Amygdala (tissue), 56 donors: ENCODE measurements around the gene RPS21.

ENCODE experiments used
- DNase-seq, 56 donors: peaks; one replicate each; lab custom pipeline; 2025; lab: John Stamatoyannopoulos, UW

RPS21 gene

DNA sequence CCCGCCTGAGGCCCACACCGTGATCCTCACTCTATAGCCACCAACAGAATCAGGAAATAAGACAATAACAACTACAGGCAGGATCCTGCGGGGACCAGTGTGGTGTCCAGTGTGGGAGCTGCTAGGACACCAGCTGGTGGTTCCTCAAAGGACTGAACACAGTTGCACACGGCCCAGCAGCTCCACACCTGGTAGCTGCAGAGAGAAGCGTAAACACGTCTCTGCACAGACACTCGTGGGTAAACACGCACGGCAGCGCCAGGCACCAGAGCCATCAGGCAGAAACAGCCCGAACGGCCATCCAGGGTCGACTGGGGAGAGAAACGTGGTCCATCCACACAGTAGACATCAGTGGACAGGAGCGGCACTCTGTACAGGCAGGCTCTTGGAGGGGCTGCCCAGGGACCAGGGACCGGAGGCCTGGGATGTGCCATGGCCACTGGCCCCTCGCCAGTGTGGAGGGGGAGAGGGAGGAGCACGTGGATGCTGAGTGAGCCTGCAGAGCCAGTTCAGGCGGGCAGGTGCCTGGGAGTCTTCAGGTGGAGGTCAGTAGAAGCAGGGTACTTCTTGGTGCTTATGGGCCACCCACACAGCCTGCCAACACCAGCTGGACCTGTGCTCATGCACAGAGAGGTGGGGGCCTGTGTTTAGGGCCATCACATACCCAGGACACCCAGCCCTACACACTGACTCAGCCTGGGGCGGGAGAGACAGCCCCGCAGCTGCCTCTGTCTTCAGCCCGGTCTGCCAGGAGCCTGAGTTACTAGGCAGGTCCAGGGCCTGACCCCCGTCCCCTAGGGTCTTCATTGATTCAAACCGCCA lies 12.4 kb upstream of the RPS21 start:
- DNase-seq, result peak in 1 of 56 donors; percentile 47

DNA sequence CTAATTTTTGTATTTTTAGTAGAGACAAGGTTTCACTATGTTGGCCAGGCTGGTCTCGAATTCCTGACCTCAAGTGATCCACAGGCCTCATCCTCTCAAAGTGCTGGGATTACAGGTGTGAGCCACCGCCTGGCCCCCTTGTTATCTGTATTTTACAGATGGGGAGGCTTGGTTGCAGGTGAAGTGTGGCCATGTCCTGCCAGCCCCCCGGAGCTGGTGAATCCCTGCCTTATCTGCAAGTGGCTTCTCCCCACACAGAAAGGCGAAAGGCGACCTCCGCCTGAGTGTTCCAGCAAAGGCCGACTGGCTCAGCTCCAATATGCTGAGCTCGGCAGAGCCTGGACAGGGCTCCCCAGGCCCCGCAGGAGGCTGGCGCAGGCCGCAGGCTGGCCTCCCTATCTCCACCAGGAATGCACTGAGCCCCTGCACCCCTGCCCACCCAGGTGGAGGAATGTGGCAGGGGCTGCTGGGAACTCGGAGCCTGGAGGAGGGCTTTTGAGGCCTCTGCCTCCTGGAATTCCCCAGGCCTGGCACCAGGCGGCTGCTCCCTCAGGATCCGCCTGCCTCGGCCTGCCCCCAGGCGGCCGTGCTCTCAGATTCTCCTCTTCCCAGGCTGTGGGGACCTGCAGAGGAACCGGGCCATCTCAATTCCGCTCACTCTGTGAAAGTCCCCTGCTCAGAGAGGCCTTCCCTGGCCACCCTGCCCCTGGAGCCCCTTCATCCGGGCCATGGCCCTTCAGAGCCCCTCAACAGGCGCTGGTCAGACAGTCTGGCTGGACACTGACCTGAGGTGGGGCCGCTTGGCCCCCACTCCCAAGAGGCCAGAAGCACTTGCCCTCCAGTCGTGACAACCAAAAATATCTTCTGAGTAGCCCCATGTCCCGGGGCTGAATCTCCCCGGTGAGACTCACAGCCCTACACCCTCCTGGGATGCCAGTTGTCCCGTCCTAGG lies 10.5 kb upstream of the RPS21 start:
- DNase-seq, result peak in 5 of 56 donors; percentile 25 to 40 (median 34)

GRCh38 chr20:62377064-62377461 lies 9.8 kb upstream of the RPS21 start:
- peak in 2 of 56 donors; percentile 25 to 30 for DNase-seq

- peak in 28 of 56 donors; percentile 24 to 73 (median 50) for DNase-seq
These were observed 9.2 kb upstream of the RPS21 start for GRCh38 chr20:62377615-62378178.

DNA sequence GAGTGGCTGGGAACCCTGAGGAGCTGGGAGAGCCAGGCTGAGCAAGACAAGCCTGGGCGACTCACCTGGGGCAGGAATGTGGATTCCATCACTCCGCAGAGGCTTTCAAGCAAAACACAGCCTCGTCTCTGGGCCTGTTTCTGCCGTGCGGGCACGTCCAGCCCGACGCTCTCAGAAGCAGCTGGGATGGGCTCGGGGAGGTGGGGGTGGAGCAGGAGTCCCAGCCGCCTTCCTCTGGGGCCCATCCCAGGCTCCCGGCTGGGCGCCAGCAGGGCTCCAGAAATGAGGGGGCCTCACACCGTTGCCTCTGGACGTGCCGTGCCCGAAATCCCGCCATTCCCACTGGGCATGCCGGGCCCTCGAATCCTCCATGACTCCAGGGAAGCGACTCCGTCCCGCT lies 8.7 kb upstream of the RPS21 start:
- no peak for DNase-seq

- DNase-seq, result no peak
These were observed 5.6 kb upstream of the RPS21 start for GRCh38 chr20:62381202-62381797.

DNA sequence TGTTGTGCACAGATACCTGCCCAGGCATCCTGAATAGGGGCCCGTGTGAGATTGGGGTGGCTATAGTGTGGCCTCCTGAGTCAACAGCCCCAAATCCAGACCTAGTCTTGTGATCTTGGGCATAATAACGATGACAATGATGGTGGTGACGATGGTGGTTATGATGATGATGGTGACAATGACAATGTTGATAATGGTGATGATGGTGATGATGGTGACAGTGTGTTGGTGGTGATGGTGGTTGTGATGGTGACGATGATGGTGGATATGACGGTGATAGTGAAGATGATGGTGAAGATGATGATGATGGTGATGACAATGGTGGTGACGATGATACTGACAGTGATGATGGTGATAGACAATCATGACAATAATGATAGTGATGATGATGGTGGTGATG lies 5.1 kb upstream of the RPS21 start:
- DNase-seq, result no peak

DNA sequence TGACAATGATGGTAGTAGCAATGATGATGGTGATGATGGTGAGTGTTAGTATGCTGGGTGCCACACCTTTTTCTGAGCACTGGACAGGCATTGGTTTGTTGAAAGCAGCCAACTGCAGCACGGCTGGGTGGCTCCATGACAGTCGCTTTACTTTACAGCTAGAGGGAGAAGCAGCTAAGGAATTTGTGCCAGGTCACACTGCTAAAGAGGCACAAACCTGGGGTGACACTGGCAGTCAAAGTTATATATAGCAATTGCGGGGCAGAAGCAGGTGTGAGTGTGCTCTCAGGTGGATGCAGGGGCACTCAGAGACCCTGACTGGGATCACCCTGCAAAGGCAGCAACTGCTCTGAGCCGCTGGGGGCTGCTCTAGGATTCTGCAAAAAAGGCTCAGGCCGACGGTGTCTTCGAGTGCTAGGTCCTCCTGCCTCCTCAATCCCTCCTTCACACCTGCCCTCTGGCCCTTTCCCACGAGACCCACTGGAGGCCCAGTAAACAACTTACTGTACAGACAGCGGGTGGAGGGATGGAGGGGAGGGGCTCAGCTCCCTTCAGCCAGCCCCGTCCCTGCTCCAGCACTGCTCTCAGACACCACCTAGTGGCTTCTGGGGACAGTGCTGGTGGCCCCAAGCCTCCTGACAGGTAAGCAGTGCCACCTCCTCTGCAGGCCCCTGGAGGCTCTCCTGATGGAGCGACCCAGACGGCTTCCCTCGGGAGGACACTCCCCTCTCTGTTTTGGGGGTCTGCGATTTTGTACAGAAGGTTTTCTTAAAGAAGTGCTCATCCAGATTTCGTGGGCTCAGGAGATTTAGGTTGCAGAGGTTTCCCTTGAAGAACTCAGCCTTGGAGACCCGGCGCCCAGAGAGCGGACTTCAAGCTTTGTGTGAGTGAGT lies 4.4 kb upstream of the RPS21 start:
- DNase-seq, result peak in 42 of 56 donors; percentile 12 to 79 (median 54)

GRCh38 chr20:62387219-62387913 lies 463 bp downstream of the RPS21 start:
- peak in 1 of 56 donors; percentile 76 for DNase-seq

DNA sequence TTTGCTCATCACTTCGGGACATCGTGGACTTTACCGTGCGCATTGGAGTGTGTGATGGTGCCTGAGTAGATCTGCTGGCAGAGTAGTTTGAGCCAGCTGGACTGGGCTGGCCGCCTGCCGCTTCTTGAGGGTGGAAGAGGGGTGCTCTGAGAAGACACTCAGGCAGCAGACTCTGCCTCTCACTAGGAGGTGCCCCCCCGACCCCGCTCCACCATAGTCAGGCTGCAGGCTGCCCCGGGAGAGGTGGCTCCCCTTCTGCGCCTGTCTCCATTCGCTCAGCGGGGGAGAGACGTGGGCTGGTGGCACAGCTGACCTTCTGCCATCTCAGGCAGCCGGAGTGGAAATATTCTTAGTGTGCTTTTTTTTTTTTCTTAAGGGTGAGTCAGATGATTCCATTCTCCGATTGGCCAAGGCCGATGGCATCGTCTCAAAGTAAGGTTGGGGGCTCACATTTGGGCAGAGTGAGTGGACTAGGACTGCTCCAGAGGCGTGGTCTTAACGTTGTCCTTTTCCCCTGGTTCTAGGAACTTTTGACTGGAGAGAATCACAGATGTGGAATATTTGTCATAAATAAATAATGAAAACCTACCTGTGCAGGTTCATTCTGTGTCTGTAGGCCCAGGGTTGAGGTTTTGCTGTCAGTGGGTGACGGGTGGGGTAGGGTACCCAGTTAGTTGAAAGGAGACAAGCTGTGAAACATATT lies 1.2 kb downstream of the RPS21 start:
- DNase-seq, result no peak

DNA sequence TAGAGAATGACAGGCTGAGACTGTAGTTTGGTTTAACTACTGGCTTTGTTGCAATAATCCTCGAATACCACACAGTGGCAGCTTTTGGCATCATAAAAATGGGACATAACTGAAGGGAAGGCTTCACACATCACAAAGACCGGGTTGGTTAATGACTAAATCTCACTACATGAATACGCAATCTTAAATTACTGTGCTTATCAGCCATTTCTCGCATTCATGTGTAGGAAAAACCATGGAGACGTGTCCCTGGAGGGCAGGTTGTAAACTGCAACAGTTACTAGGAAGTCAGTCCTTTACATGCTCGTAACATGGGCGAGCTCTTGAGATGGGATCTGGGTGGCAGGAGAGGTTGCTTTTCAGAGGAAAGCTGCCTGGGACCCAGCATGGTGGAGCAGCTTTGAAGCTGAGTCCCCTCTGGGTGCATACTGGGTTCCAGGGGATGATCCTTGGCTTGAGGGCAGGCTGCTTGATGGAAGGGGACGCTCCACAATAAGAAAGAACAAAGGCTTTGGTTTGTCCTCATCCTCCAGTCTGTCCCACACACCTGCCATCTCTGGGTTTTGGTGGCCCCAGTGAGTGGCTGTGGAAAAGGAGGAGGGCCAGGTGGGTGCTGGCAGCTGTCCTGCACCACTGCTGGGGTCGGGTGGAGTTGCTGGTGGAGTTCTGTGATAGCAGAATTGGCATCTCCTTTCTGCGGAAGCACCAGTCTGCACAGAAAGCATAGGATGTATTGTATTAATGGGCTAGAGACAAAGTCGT lies 2.1 kb downstream of the RPS21 start:
- DNase-seq, result no peak

- no peak for DNase-seq
These were observed 2.7 kb downstream of the RPS21 start for GRCh38 chr20:62389601-62390087.

DNA sequence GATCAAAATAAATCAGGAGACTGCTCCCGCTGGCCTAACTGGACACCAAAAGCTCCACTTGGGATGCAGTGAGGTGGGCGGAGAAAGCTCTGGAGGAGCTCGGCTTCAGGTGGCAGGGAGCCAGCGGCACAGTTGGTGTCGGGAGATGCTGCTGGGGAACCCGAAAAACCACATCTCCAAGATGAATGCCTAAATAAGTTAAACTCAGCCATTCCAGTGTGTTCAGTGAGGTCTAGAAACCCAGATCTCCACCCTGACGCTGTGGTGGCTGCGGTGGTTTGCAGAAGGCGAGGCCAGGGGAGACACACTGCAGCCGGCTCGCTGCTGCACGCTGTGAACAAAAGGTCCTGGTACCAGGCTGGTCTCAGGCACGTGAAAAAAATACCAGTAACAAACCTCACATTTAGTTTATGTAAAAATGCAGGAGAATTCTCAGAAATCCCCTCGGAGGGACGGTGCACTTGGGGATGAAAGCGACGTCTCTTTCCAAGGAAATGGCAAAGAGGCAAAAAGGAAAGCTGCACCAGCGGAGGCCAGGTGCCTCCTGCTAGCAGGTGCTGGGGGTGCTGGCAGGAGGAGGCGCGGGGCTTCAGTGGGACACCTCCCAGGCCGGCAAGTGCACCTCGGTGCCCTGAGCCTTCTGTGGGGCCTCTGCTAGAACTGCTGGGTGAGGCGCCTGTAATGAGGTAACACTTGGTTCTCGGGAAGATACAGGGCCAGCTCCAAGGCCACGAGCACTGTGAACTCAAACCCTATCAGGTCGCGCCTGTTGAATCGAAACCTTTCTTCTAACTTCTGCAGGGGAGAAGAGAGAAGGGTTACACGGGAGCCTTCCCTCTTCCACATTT lies 3.6 kb downstream of the RPS21 start:
- peak in 9 of 56 donors; percentile 6 to 41 (median 24) for DNase-seq

- DNase-seq, result no peak
These were observed 4.5 kb downstream of the RPS21 start for GRCh38 chr20:62391165-62392076.

DNA sequence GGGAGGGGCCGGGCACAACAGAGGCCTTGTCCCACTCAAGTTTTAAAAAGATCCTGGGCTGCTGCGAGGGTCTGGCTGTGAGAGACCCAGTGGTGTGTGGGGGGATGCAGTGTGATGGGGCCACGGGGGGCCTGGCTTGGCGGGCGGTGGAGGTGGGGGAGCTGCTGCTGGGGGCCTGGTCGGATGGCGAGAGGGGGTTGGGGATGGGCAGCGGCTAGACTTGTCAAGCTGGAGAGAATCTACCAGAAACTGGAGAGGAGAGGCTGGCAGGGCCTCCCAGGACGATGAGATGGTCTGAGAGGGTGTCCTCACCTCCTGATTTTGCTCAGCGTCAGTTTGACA lies 5.1 kb downstream of the RPS21 start:
- DNase-seq, result no peak
